CD14-positive monocyte (primary cell): ENCODE data around the gene JHY. TPM values are rescaled to one million over a fixed set of nuclear protein-coding genes. Genes with fewer than 3 reads are reported as not detected.

Experiments
- DNase-seq, 3 donors: peaks; one replicate each; pipeline ENCODE4 v3.0.0-alpha.2; 2011 to 2022
- H2AFZ ChIP-seq: 2 replicates; pipeline ENCODE4 v1.6.0; 2012; ENCODE audit warnings: mild to moderate bottlenecking, low read depth, low read length, inconsistent platforms; ENCODE audit not compliant: insufficient read depth, poor library complexity, severe bottlenecking
- H3K27ac ChIP-seq, 2 donors: 1 replicate in 1 of 2; 2 replicates in 1 of 2; pipeline ENCODE4 v1.5.1; 2012 to 2013; ENCODE audit warnings: low read length in 2 of 2, control low read depth in 1 of 2, inconsistent platforms in 1 of 2, low read depth in 1 of 2, mild to moderate bottlenecking in 1 of 2
- H3K27me3 ChIP-seq, 2 donors: one replicate each; pipeline versions ENCODE4 v1.6.0 to v1.6.1; 2011 to 2013; ENCODE audit warnings: low read length in 2 of 2; ENCODE audit not compliant: control insufficient read depth in 2 of 2, insufficient read depth in 2 of 2
- H3K36me3 ChIP-seq, 2 donors: replicated peaks in 1 of 2; 1 replicate in 1 of 2; 2 replicates in 1 of 2; pipeline versions ENCODE4 v1.5.1 to v1.6.1; 2012 to 2013; ENCODE audit warnings: low read length in 2 of 2, control low read depth in 1 of 2, inconsistent platforms in 1 of 2, mild to moderate bottlenecking in 1 of 2; ENCODE audit not compliant: insufficient read depth in 2 of 2, control insufficient read depth in 1 of 2
- H3K4me1 ChIP-seq, 2 donors: 1 replicate in 1 of 2; 2 replicates in 1 of 2; pipeline versions ENCODE4 v1.5.1 to v1.6.1; 2012 to 2013; ENCODE audit warnings: low read length in 2 of 2, control low read depth in 1 of 2, inconsistent platforms in 1 of 2, mild to moderate bottlenecking in 1 of 2, moderate library complexity in 1 of 2; ENCODE audit not compliant: insufficient read depth in 2 of 2, control insufficient read depth in 1 of 2
- H3K4me2 ChIP-seq: replicated peaks from 2 replicates; pipeline ENCODE3; 2012; ENCODE audit warnings: low read length, moderate library complexity, mild to moderate bottlenecking; ENCODE audit not compliant: poor library complexity, severe bottlenecking; ENCODE audit errors: extremely low read depth
- H3K4me3 ChIP-seq, 3 experiments: fragments of 200-600 bp in 1 of 3; sonication (generic) in 1 of 3; replicated peaks in 1 of 3; 1 replicate in 2 of 3; 2 replicates in 1 of 3; pipeline ENCODE4 v1.5.1; 2011 to 2013; ENCODE audit warnings: low read length in 3 of 3, mild to moderate bottlenecking in 3 of 3, control low read depth in 2 of 3, low read depth in 2 of 3, inconsistent platforms in 1 of 3, moderate library complexity in 1 of 3
- H3K79me2 ChIP-seq: 2 replicates; pipeline ENCODE4 v1.6.0; 2012; ENCODE audit warnings: mild to moderate bottlenecking, control low read depth, inconsistent platforms, low read length, moderate library complexity; ENCODE audit not compliant: insufficient read depth
- H3K9ac ChIP-seq: 2 replicates; pipeline ENCODE4 v1.6.0; 2017; ENCODE audit warnings: low read length, mild to moderate bottlenecking; ENCODE audit not compliant: insufficient read depth, poor library complexity, severe bottlenecking
- H3K9me3 ChIP-seq, 2 donors: replicated peaks in 1 of 2; 1 replicate in 1 of 2; 2 replicates in 1 of 2; pipeline versions ENCODE4 v1.5.1 to v1.6.1; 2012 to 2013; ENCODE audit warnings: low read length in 2 of 2, control low read depth in 1 of 2; ENCODE audit not compliant: control insufficient read depth in 1 of 2, insufficient read depth in 1 of 2
- H4K20me1 ChIP-seq: 2 replicates; pipeline ENCODE4 v1.6.0; 2012; ENCODE audit warnings: mild to moderate bottlenecking, low read length, control low read depth, moderate library complexity; ENCODE audit not compliant: insufficient read depth
- H3K27ac Mint-ChIP-seq, 7 donors: one replicate each; pipeline ENCODE4 v1.8.0; 2020; ENCODE audit warnings: mild to moderate bottlenecking in 7 of 7, mixed read lengths in 7 of 7, moderate library complexity in 6 of 7, inconsistent platforms in 2 of 7
- H3K27me3 Mint-ChIP-seq, 3 donors: one replicate each; pipeline ENCODE4 v1.8.0; 2021 to 2022; ENCODE audit warnings: low read depth in 3 of 3, mild to moderate bottlenecking in 3 of 3, mixed read lengths in 3 of 3, moderate library complexity in 3 of 3, inconsistent platforms in 1 of 3
- H3K36me3 Mint-ChIP-seq, 2 donors: one replicate each; pipeline ENCODE4 v1.8.0; 2020; ENCODE audit warnings: mixed read lengths in 2 of 2, inconsistent platforms in 1 of 2, mild to moderate bottlenecking in 1 of 2
- H3K4me1 Mint-ChIP-seq: one replicate; pipeline ENCODE4 v1.8.0; 2020; ENCODE audit warnings: mild to moderate bottlenecking, mixed read lengths
- H3K4me3 Mint-ChIP-seq, 2 donors: one replicate each; pipeline ENCODE4 v1.8.0; 2020; ENCODE audit warnings: mild to moderate bottlenecking in 2 of 2, mixed read lengths in 2 of 2, moderate library complexity in 1 of 2
- H3K9me3 Mint-ChIP-seq, 7 donors: one replicate each; pipeline ENCODE4 v1.8.0; 2020 to 2022; ENCODE audit warnings: mixed read lengths in 7 of 7, mild to moderate bottlenecking in 6 of 7, moderate library complexity in 6 of 7, inconsistent platforms in 2 of 7
- CTCF ChIP-seq: fragments of 200-600 bp; IDR thresholded peaks from one replicate; pipeline ENCODE4 v1.8.0; 2022; ENCODE audit warnings: antibody characterized with exemption, mild to moderate bottlenecking
- whole genome bisulfite sequencing: methylation state at CpG from one replicate; pipeline ENCODE4 v1.1.5; 2013; ENCODE audit warnings: missing lambda C conversion rate; ENCODE audit not compliant: insufficient coverage; 5-methylcytosine and 5-hydroxymethylcytosine counted together
- intact Hi-C, 2 donors: fragments of 100-400 bp; cut with micrococcal nuclease; formaldehyde crosslinking; loops; one replicate each; pipeline versions ENCODE4 v1.15.0 to v1.15.1; 2023
- polyA plus RNA-seq, 3 donors: library from polyadenylated mRNA; depleted of rRNA in 1 of 3; unstranded in 2 of 3; stranded (reverse) in 1 of 3; fragments of 300-500 nt in 2 of 3; fragments of >200 nt in 1 of 3; fragmentation: Illumina TruSeq in 2 of 3; gene quantifications; 1 replicate in 2 of 3; 2 replicates in 1 of 3; pipeline ENCODE4 v1.2.3, GENCODE V29; 2012 to 2021

JHY gene
- polyA plus RNA-seq, 3 donors: 0.68 to 0.91 (median 0.89) TPM

- Histone ChIP-seq H3K27me3 (no peaks in the 10 kb centered on the region), H3K4me1 (peaks cover 45 to 46% of the 10 kb centered on the region in 2 donors), H3K36me3 (no peaks in the 10 kb centered on the region), H4K20me1 (no peaks in the 10 kb centered on the region), H3K9me3 (no peaks in the 10 kb centered on the region), H3K4me2 (no peak overlapping the region), H3K79me2 (no peaks in the 10 kb centered on the region), H2AFZ (no peak overlapping the region), H3K27ac (peak overlapping the region in 1 of 2 donors; percentile 23), H3K4me3 (no peak overlapping the region), H3K9ac (no peak overlapping the region)
- DNase-seq: no peak
- WGBS: 100% methylated on average over 3 of the region's 10 CpGs
- Mint-ChIP-seq H3K27ac (peak overlapping the region in 5 of 7 donors; percentile 1 to 73 (median 47)), H3K36me3 (no peaks in the 10 kb centered on the region), H3K9me3 (peaks cover 0 to 3% (median 0%) of the 10 kb centered on the region in 7 donors), H3K4me1 (peaks cover 47% of the 10 kb centered on the region), H3K27me3 (peaks cover 0 to 2% (median 1%) of the 10 kb centered on the region in 3 donors), H3K4me3 (no peak overlapping the region)
- intact Hi-C loops: loop anchor here (5.0 kb wide), 1 partner anchor 55 kb away; no protein-coding TSS in a partner anchor
- TF ChIP-seq CTCF: no peak
Measured at GRCh38 chr11:122852074-122852795, 30.3 kb upstream of the JHY start.

GRCh38 chr11:122852796-122853160, 29.8 kb upstream of the JHY start:
- Histone ChIP-seq H3K4me2 (no peak overlapping the region), H3K79me2 (no peaks in the 10 kb centered on the region), H3K27ac (peak overlapping the region in 1 of 2 donors; percentile 23), H3K4me1 (peaks cover 46 to 47% of the 10 kb centered on the region in 2 donors), H3K9me3 (no peaks in the 10 kb centered on the region), H3K9ac (no peak overlapping the region), H3K4me3 (no peak overlapping the region), H3K36me3 (no peaks in the 10 kb centered on the region), H2AFZ (no peak overlapping the region), H3K27me3 (no peaks in the 10 kb centered on the region), H4K20me1 (no peaks in the 10 kb centered on the region)
- Mint-ChIP-seq H3K36me3 (no peaks in the 10 kb centered on the region), H3K27ac (peak overlapping the region in 2 of 7 donors; percentile 1 to 37), H3K27me3 (peaks cover 0 to 2% (median 1%) of the 10 kb centered on the region in 3 donors), H3K4me1 (peaks cover 45% of the 10 kb centered on the region), H3K9me3 (peaks cover 0 to 3% (median 0%) of the 10 kb centered on the region in 7 donors), H3K4me3 (no peak overlapping the region)
- no CpG with 5 or more reads among the region's 5 CpGs for WGBS
- intact Hi-C loops: loop anchor here (5.0 kb wide), 1 partner anchor 55 kb away; no protein-coding TSS in a partner anchor
- TF ChIP-seq CTCF: no peak
- DNase-seq: peak in 2 of 3 donors; percentile 32 to 37
